ENCODE data around the gene FARP1.

FARP1 gene

GRCh38 chr13:98278068-98278724, 135.3 kb downstream of the FARP1 start:
- no peak for DNase-seq (ENCODE audit: low read depth in 2 of 2, low spot score in 1 of 2)

GRCh38 chr13:98279473-98280175, 136.7 kb downstream of the FARP1 start:
- DNase-seq (ENCODE audit: low read depth in 2 of 2, low spot score in 1 of 2), result no peak

GRCh38 chr13:98280176-98280510, 137.2 kb downstream of the FARP1 start:
- DNase-seq (ENCODE audit: low read depth in 2 of 2, low spot score in 1 of 2), result no peak

- no peak for DNase-seq (ENCODE audit: low read depth in 2 of 2, low spot score in 1 of 2)
These were observed 141.8 kb downstream of the FARP1 start for GRCh38 chr13:98284679-98285078.

- DNase-seq (ENCODE audit: low read depth in 2 of 2, low spot score in 1 of 2), result no peak
These were observed 142.4 kb downstream of the FARP1 start for GRCh38 chr13:98285317-98285716.

- no peak for DNase-seq (ENCODE audit: low read depth in 2 of 2, low spot score in 1 of 2)
These were observed 143.1 kb downstream of the FARP1 start for GRCh38 chr13:98285852-98286594.

GRCh38 chr13:98286799-98287198, 143.9 kb downstream of the FARP1 start:
- DNase-seq (ENCODE audit: low read depth in 2 of 2, low spot score in 1 of 2), result no peak

- no peak for DNase-seq (ENCODE audit: low read depth in 2 of 2, low spot score in 1 of 2)
These were observed 145.3 kb downstream of the FARP1 start for GRCh38 chr13:98288211-98288610.

GRCh38 chr13:98289339-98289945, 146.5 kb downstream of the FARP1 start:
- DNase-seq (ENCODE audit: low read depth in 2 of 2, low spot score in 1 of 2), result no peak

- no peak for DNase-seq (ENCODE audit: low read depth in 2 of 2, low spot score in 1 of 2)
These were observed 147.4 kb downstream of the FARP1 start for GRCh38 chr13:98290261-98290660.

- no peak for DNase-seq (ENCODE audit: low read depth in 2 of 2, low spot score in 1 of 2)
These were observed 148.8 kb downstream of the FARP1 start for GRCh38 chr13:98291658-98292057.

- DNase-seq (ENCODE audit: low read depth in 2 of 2, low spot score in 1 of 2), result no peak
These were observed 150.2 kb downstream of the FARP1 start for GRCh38 chr13:98293103-98293502.

- DNase-seq (ENCODE audit: low read depth in 2 of 2, low spot score in 1 of 2), result no peak
These were observed 150.8 kb downstream of the FARP1 start for GRCh38 chr13:98293570-98294142.

- DNase-seq (ENCODE audit: low read depth in 2 of 2, low spot score in 1 of 2), result no peak
These were observed 152.5 kb downstream of the FARP1 start for GRCh38 chr13:98295371-98295770.

GRCh38 chr13:98297051-98297450, 154.2 kb downstream of the FARP1 start:
- no peak for DNase-seq (ENCODE audit: low read depth in 2 of 2, low spot score in 1 of 2)

- no peak for DNase-seq (ENCODE audit: low read depth in 2 of 2, low spot score in 1 of 2)
These were observed 154.9 kb downstream of the FARP1 start for GRCh38 chr13:98297745-98298144.

GRCh38 chr13:98298599-98298998, 155.7 kb downstream of the FARP1 start:
- DNase-seq (ENCODE audit: low read depth in 2 of 2, low spot score in 1 of 2), result no peak

- no peak for DNase-seq (ENCODE audit: low read depth in 2 of 2, low spot score in 1 of 2)
These were observed 156.5 kb downstream of the FARP1 start for GRCh38 chr13:98299235-98299965.

- DNase-seq (ENCODE audit: low read depth in 2 of 2, low spot score in 1 of 2), result no peak
These were observed 157.1 kb downstream of the FARP1 start for GRCh38 chr13:98299966-98300350.

- no peak for DNase-seq (ENCODE audit: low read depth in 2 of 2, low spot score in 1 of 2)
These were observed 158.2 kb downstream of the FARP1 start for GRCh38 chr13:98300956-98301641.

All from stimulated activated CD8-positive, alpha-beta memory T cell treated with anti-CD3 and anti-CD28 coated beads, Interleukin-4, amount 100 ng/mL, for 4 hours (primary cell).